SK-N-SH treated with all-trans-retinoic acid at 6 μM for 48 hours (cell line): ENCODE results near the gene SPANXN5.
"Not testable (repeated sequence)": the region's sequence is repeated elsewhere in the genome, so short reads cannot be mapped to it uniquely, and the experiment has no call there.

Source experiments
- ATAC-seq: fragments of 200-7000 bp; cut with Tn5 transposase; 3 replicates; pipeline ENCODE4 v1.9.1; 2020; ENCODE audit warnings: mild to moderate bottlenecking, moderate library complexity
- ISL1 ChIP-seq: fragments of 250-450 bp; sonication (Bioruptor Pico); IDR thresholded peaks from 2 replicates; pipeline ENCODE4 v2.1.2; 2022; ENCODE audit warnings: mild to moderate bottlenecking, moderate library complexity
- SNAI2 ChIP-seq: fragments of 250-450 bp; sonication (Bioruptor Pico); IDR thresholded peaks from 2 replicates; pipeline ENCODE4 v1.5.0; 2020; ENCODE audit warnings: mild to moderate bottlenecking, moderate library complexity
- TOX ChIP-seq: fragments of 250-450 bp; sonication (Bioruptor Pico); IDR thresholded peaks from 2 replicates; pipeline ENCODE4 v1.8.0; 2021; ENCODE audit warnings: mild to moderate bottlenecking, moderate library complexity, borderline replicate concordance
- ZFP3 ChIP-seq: fragments of 250-450 bp; sonication (Bioruptor Pico); IDR thresholded peaks from 2 replicates; pipeline ENCODE4 v1.5.0; 2020; ENCODE audit warnings: mild to moderate bottlenecking, moderate library complexity
- ZNF8 ChIP-seq: fragments of 450-650 bp; formaldehyde crosslinking; IDR thresholded peaks from 2 replicates; pipeline ENCODE4 v1.5.0; 2020; ENCODE audit warnings: mild to moderate bottlenecking, moderate library complexity
- TF ChIP-seq, protein P1 (sequence below): fragments of 250-450 bp; sonication (Bioruptor Pico); IDR thresholded peaks from 2 replicates; pipeline ENCODE4 v1.5.0; 2020; ENCODE audit warnings: mild to moderate bottlenecking, moderate library complexity
- TF ChIP-seq, protein P2 (sequence below): fragments of 250-450 bp; sonication (Bioruptor Pico); IDR thresholded peaks from 2 replicates; pipeline ENCODE4 v1.8.0; 2020; ENCODE audit warnings: mild to moderate bottlenecking, moderate library complexity, borderline replicate concordance

The SPANXN5 gene

GRCh38 chrX:52811065-52811625, 13.9 kb upstream of the SPANXN5 start, which contains the start of gene XAGE5 (continued):
- TF ChIP-seq, protein P1, sequence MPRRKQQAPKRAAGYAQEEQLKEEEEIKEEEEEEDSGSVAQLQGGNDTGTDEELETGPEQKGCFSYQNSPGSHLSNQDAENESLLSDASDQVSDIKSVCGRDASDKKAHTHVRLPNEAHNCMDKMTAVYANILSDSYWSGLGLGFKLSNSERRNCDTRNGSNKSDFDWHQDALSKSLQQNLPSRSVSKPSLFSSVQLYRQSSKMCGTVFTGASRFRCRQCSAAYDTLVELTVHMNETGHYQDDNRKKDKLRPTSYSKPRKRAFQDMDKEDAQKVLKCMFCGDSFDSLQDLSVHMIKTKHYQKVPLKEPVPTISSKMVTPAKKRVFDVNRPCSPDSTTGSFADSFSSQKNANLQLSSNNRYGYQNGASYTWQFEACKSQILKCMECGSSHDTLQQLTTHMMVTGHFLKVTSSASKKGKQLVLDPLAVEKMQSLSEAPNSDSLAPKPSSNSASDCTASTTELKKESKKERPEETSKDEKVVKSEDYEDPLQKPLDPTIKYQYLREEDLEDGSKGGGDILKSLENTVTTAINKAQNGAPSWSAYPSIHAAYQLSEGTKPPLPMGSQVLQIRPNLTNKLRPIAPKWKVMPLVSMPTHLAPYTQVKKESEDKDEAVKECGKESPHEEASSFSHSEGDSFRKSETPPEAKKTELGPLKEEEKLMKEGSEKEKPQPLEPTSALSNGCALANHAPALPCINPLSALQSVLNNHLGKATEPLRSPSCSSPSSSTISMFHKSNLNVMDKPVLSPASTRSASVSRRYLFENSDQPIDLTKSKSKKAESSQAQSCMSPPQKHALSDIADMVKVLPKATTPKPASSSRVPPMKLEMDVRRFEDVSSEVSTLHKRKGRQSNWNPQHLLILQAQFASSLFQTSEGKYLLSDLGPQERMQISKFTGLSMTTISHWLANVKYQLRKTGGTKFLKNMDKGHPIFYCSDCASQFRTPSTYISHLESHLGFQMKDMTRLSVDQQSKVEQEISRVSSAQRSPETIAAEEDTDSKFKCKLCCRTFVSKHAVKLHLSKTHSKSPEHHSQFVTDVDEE (CRISPR knock-in tag): no peak
- TF ChIP-seq, protein P2, sequence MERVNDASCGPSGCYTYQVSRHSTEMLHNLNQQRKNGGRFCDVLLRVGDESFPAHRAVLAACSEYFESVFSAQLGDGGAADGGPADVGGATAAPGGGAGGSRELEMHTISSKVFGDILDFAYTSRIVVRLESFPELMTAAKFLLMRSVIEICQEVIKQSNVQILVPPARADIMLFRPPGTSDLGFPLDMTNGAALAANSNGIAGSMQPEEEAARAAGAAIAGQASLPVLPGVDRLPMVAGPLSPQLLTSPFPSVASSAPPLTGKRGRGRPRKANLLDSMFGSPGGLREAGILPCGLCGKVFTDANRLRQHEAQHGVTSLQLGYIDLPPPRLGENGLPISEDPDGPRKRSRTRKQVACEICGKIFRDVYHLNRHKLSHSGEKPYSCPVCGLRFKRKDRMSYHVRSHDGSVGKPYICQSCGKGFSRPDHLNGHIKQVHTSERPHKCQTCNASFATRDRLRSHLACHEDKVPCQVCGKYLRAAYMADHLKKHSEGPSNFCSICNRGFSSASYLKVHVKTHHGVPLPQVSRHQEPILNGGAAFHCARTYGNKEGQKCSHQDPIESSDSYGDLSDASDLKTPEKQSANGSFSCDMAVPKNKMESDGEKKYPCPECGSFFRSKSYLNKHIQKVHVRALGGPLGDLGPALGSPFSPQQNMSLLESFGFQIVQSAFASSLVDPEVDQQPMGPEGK: no peak
- no peak for TF ChIP-seq ZFP3
- no peak for TF ChIP-seq ZNF8
- TF ChIP-seq SNAI2 (CRISPR knock-in tag): no peak
- TF ChIP-seq TOX (CRISPR knock-in tag): no peak
- no peak for TF ChIP-seq ISL1

GRCh38 chrX:52804876-52805275, 7.6 kb upstream of the SPANXN5 start:
- ATAC-seq: not testable (repeated sequence)

DNA sequence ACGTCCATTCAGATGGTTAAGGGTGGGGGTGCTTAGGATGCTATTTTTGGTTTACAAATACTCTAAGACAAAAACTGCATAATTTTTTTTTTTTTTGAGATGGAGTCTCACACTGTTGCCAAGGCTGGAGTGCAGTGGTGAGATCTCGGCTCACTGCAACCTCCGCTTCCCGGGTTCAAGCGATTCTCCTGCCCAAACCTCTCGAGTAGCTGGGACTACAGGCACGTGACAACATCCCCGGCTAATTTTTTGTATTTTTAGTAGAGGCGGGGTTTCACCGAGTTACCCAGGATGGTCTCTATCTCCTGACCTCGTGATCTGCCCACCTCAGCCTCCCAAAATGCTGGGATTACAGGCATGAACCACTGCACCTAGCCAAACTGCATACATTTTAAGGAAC, 23.7 kb downstream of the SPANXN5 start:
- not testable (repeated sequence) for ATAC-seq

- ATAC-seq: not testable (repeated sequence)
These were observed 31.2 kb downstream of the SPANXN5 start for GRCh38 chrX:52765983-52766382.

GRCh38 chrX:52750952-52751351, 46.3 kb downstream of the SPANXN5 start, which contains the start of gene SSX2B:
Gene SSX2B, plus strand, starts transcription at chrX:52751252. Its CDS starts 1,429 bp downstream, at chrX:52752681.
- not testable (repeated sequence) for ATAC-seq
